Measurements from ENCODE around the gene DENND4A. TPM values are rescaled to one million over a fixed set of nuclear protein-coding genes. Genes with fewer than 3 reads are reported as not detected.

DENND4A gene
- polyA plus RNA-seq, 2 donors, result 2.6 to 3.2 TPM

DNA sequence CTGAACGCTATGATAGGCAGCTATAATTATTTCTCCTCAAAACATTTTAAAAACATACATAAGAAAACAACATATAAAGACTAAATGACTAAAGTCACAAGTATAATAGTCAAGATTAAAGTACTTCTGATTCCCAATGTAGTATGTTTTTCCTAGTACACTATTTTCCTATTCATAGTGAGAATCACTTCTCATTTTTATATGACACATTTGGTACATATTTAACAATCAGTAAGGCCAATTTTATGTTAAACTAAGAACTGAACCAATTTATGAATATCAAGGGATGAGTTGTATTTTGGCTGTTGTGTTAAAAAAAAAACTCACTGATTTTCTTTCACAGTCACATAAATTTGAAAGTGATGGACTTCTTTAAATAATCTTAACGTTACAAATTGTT lies 79.7 kb downstream of the DENND4A start:
- Histone ChIP-seq H3K27me3 (ENCODE audit: control insufficient read depth in 1 of 2, insufficient read depth in 2 of 2, low read length in 2 of 2) (no peaks in the 10 kb centered on the region), H3K36me3 (ENCODE audit: control insufficient read depth in 2 of 2, insufficient read depth in 2 of 2, low read length in 1 of 2) (peaks cover 4% of the 10 kb centered on the region in 2 donors), H3K4me1 (ENCODE audit: control insufficient read depth in 2 of 2, insufficient read depth in 2 of 2, low read length in 1 of 2) (no peaks in the 10 kb centered on the region), H3K27ac (ENCODE audit: low read depth in 2 of 2, low read length in 1 of 2) (no peak overlapping the region), H3K9me3 (ENCODE audit: control insufficient read depth in 2 of 2, insufficient read depth in 1 of 2, low read depth in 1 of 2, low read length in 1 of 2) (no peaks in the 10 kb centered on the region), H3K4me3 (ENCODE audit: low read depth in 1 of 2, low read length in 2 of 2) (no peak overlapping the region)
- WGBS, 2 donors, result 80 to 85% methylated on average over 2 of the region's 2 CpGs

DNA sequence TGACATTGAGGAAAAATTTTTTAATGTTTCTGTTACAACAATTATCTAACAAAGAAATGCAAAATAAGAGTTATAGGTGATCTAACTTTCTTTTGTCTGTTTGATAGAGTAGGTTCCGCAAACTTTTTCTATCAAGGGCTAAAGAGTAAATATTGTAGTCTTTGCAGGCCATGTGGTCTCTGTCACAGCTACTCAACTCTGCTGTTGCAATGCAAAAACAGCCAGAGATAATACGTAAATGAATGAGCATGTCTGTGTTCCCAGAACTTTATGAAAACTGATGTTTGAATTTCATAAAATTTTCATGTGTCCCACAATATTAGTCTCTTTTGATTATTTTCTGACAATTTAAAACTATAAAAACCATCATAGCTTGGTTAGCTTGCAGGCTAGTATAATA lies 97.0 kb downstream of the DENND4A start:
- WGBS, 2 donors, result 87 to 93% methylated on average over 2 of the region's 2 CpGs

DNA sequence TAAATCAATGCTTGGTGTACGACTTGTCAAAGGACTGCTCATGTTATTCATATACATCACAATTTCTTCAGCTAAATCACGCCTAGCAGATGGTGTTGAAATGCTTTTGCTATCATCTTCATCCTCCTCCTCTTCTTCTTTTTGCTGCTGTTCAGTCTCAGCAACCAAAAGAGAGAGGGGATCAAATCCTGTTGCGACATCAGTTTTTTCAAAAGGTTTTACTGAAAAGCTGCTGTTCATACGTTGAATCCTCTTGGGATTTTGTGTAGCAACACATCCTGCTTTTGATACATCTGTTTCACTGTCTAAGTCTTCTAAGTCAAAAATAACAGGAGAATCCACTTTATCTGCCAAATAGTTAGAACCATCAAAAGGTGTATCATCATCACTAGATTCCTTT lies 101.3 kb downstream of the DENND4A start:
- whole genome bisulfite sequencing, 2 donors, result 94 to 96% methylated on average over 4 of the region's 4 CpGs
- Histone ChIP-seq H3K36me3 (ENCODE audit: control insufficient read depth in 2 of 2, insufficient read depth in 2 of 2, low read length in 1 of 2) (peaks cover 2% of the 10 kb centered on the region in 2 donors), H3K27ac (ENCODE audit: low read depth in 2 of 2, low read length in 1 of 2) (no peak overlapping the region), H3K4me3 (ENCODE audit: low read depth in 1 of 2, low read length in 2 of 2) (no peak overlapping the region), H3K27me3 (ENCODE audit: control insufficient read depth in 1 of 2, insufficient read depth in 2 of 2, low read length in 2 of 2) (no peaks in the 10 kb centered on the region), H3K4me1 (ENCODE audit: control insufficient read depth in 2 of 2, insufficient read depth in 2 of 2, low read length in 1 of 2) (peaks cover 0 to 2% of the 10 kb centered on the region in 2 donors), H3K9me3 (ENCODE audit: control insufficient read depth in 2 of 2, insufficient read depth in 1 of 2, low read depth in 1 of 2, low read length in 1 of 2) (no peaks in the 10 kb centered on the region)

More for the DNA sequence above, 97.0 kb downstream of the DENND4A start:
- H3K9me3 ChIP-seq (ENCODE audit: control insufficient read depth in 2 of 2, insufficient read depth in 1 of 2, low read depth in 1 of 2, low read length in 1 of 2), result no peaks in the 10 kb centered on the region
- peaks cover 2% of the 10 kb centered on the region in 2 donors for H3K36me3 ChIP-seq (ENCODE audit: control insufficient read depth in 2 of 2, insufficient read depth in 2 of 2, low read length in 1 of 2)
- H3K4me3 ChIP-seq (ENCODE audit: low read depth in 1 of 2, low read length in 2 of 2), result no peak overlapping the region
- H3K27me3 ChIP-seq (ENCODE audit: control insufficient read depth in 1 of 2, insufficient read depth in 2 of 2, low read length in 2 of 2), result no peaks in the 10 kb centered on the region
- no peak overlapping the region for H3K27ac ChIP-seq (ENCODE audit: low read depth in 2 of 2, low read length in 1 of 2)
- no peaks in the 10 kb centered on the region for H3K4me1 ChIP-seq (ENCODE audit: control insufficient read depth in 2 of 2, insufficient read depth in 2 of 2, low read length in 1 of 2)

DNA sequence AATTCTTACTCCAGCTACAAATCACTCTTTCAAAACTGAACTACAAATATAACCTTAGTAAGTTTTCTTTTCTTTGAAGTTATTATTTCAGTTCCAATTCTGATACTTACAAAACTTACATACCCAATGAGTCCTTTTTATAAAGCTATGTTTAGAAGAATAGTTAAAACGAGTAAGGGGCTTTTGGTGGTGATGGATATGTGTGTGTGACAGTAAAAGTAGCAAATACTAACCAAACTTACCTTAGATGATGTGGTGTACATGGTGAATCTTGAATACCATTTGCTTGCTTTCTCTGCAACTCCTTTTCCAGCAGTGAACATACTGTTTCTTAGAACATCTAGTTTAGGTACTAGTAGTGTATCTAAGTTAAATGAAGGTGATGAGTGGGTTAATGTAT lies 101.9 kb downstream of the DENND4A start:
- Histone ChIP-seq H3K36me3 (ENCODE audit: control insufficient read depth in 2 of 2, insufficient read depth in 2 of 2, low read length in 1 of 2) (peaks cover 2% of the 10 kb centered on the region in 2 donors), H3K4me3 (ENCODE audit: low read depth in 1 of 2, low read length in 2 of 2) (no peak overlapping the region), H3K4me1 (ENCODE audit: control insufficient read depth in 2 of 2, insufficient read depth in 2 of 2, low read length in 1 of 2) (peaks cover 0 to 2% of the 10 kb centered on the region in 2 donors), H3K27ac (ENCODE audit: low read depth in 2 of 2, low read length in 1 of 2) (no peak overlapping the region), H3K9me3 (ENCODE audit: control insufficient read depth in 2 of 2, insufficient read depth in 1 of 2, low read depth in 1 of 2, low read length in 1 of 2) (no peaks in the 10 kb centered on the region), H3K27me3 (ENCODE audit: control insufficient read depth in 1 of 2, insufficient read depth in 2 of 2, low read length in 2 of 2) (no peaks in the 10 kb centered on the region)
- WGBS, 2 donors, result 74 to 77% methylated on average over 1 of the region's 1 CpG

DNA sequence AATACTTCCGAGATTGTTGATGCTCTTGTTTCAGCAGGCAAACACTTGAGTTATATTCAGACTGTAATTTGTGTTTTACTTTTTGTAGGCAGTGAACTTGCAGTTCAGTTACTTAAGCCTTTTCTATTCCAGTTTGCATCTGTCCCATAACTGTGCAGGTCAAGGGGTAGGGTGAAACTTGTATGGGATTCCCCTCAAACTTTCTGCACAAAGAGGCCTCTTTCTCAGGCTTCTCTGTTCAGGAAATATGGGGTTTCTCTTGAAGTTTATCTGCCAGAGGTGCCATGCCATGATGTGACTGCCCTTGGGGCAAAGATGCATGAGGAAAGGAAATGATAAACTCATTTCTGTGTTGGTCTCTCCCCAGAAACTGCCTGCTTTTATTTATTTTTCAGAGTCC lies 103.6 kb downstream of the DENND4A start:
- no peaks in the 10 kb centered on the region for H3K27me3 ChIP-seq (ENCODE audit: control insufficient read depth in 1 of 2, insufficient read depth in 2 of 2, low read length in 2 of 2)
- H3K4me3 ChIP-seq (ENCODE audit: low read depth in 1 of 2, low read length in 2 of 2), result no peak overlapping the region
- peaks cover 0 to 2% of the 10 kb centered on the region in 2 donors for H3K4me1 ChIP-seq (ENCODE audit: control insufficient read depth in 2 of 2, insufficient read depth in 2 of 2, low read length in 1 of 2)
- H3K27ac ChIP-seq (ENCODE audit: low read depth in 2 of 2, low read length in 1 of 2), result no peak overlapping the region
- peaks cover 2% of the 10 kb centered on the region in 2 donors for H3K36me3 ChIP-seq (ENCODE audit: control insufficient read depth in 2 of 2, insufficient read depth in 2 of 2, low read length in 1 of 2)
- WGBS, 2 donors, result 91 to 94% methylated on average over 1 of the region's 1 CpG
- H3K9me3 ChIP-seq (ENCODE audit: control insufficient read depth in 2 of 2, insufficient read depth in 1 of 2, low read depth in 1 of 2, low read length in 1 of 2), result no peaks in the 10 kb centered on the region

DNA sequence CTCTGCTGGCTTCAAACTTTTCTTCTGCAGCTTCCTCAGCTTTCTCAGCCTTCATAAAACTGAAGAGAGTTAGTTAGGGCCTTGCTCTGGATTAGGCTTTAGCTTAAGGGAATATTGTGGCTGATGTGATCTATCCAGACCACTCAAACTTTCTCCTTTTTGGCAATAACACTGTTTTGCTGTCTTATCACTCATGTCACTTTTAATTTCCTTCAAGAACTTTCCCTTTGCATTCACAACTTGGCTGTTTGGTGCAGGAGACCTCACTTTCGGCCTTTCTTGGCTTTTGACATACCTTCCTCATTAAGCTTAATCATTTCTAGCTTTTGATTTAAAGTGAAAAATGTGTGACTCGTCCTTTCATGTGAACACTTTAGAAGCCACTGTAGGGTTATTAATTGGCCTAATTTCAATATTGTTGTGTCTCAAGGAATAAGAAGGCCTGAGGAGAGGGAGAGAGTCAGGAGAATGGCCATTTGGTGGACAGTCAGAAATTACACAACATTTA lies 109.6 kb downstream of the DENND4A start:
- Histone ChIP-seq H3K4me1 (ENCODE audit: control insufficient read depth in 2 of 2, insufficient read depth in 2 of 2, low read length in 1 of 2) (peaks cover 0 to 2% of the 10 kb centered on the region in 2 donors), H3K27me3 (ENCODE audit: control insufficient read depth in 1 of 2, insufficient read depth in 2 of 2, low read length in 2 of 2) (no peaks in the 10 kb centered on the region), H3K4me3 (ENCODE audit: low read depth in 1 of 2, low read length in 2 of 2) (no peak overlapping the region), H3K9me3 (ENCODE audit: control insufficient read depth in 2 of 2, insufficient read depth in 1 of 2, low read depth in 1 of 2, low read length in 1 of 2) (no peaks in the 10 kb centered on the region), H3K36me3 (ENCODE audit: control insufficient read depth in 2 of 2, insufficient read depth in 2 of 2, low read length in 1 of 2) (no peaks in the 10 kb centered on the region), H3K27ac (ENCODE audit: low read depth in 2 of 2, low read length in 1 of 2) (no peak overlapping the region)
- WGBS, 2 donors, result 81 to 87% methylated on average over 2 of the region's 2 CpGs

DNA sequence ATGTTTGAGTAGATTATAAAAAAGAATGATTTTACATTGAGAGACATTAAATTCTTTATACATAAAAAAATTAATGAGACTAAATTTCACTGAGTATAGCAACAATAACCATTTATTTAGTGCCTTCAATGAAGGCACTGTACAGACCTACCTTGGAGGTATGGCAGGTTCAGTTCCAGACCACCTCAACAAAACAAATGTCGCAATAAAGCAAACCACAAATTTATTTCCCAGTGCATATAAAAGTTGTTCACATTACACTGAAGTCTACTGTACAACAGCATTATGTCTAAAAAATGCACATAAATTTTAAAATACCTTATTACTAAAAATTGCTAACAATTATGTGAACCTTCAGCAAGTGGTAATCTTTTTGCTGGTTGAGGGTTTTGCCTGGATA lies 111.5 kb downstream of the DENND4A start:
- Histone ChIP-seq H3K27ac (ENCODE audit: low read depth in 2 of 2, low read length in 1 of 2) (no peak overlapping the region), H3K9me3 (ENCODE audit: control insufficient read depth in 2 of 2, insufficient read depth in 1 of 2, low read depth in 1 of 2, low read length in 1 of 2) (no peaks in the 10 kb centered on the region), H3K27me3 (ENCODE audit: control insufficient read depth in 1 of 2, insufficient read depth in 2 of 2, low read length in 2 of 2) (no peaks in the 10 kb centered on the region), H3K36me3 (ENCODE audit: control insufficient read depth in 2 of 2, insufficient read depth in 2 of 2, low read length in 1 of 2) (no peaks in the 10 kb centered on the region), H3K4me3 (ENCODE audit: low read depth in 1 of 2, low read length in 2 of 2) (no peak overlapping the region), H3K4me1 (ENCODE audit: control insufficient read depth in 2 of 2, insufficient read depth in 2 of 2, low read length in 1 of 2) (no peaks in the 10 kb centered on the region)
- WGBS, 2 donors, result 97 to 100% methylated on average over 1 of the region's 1 CpG

DNA sequence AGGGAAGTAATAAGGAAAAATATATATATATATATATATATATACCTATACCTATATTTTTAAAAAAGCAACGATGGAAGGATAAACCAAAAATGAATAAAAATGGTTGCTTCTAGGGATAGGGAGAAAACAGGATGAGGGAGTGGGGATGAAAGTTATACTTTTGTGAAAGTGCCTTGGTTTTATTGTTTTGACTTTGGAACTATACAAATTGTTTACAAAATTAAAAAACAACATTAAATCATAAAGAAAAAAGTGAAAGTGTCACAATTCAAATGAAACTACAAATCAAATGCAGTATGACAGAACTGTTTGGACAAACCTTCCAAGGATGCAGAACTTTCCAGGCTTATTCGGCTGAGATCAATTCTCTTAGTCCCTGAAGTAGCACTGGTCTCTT lies 116.0 kb downstream of the DENND4A start:
- H3K9me3 ChIP-seq (ENCODE audit: control insufficient read depth in 2 of 2, insufficient read depth in 1 of 2, low read depth in 1 of 2, low read length in 1 of 2), result no peaks in the 10 kb centered on the region
- 87 to 94% methylated on average over 2 of the region's 2 CpGs for WGBS, 2 donors
- no peak overlapping the region for H3K27ac ChIP-seq (ENCODE audit: low read depth in 2 of 2, low read length in 1 of 2)
- H3K36me3 ChIP-seq (ENCODE audit: control insufficient read depth in 2 of 2, insufficient read depth in 2 of 2, low read length in 1 of 2), result no peaks in the 10 kb centered on the region
- no peak overlapping the region for H3K4me3 ChIP-seq (ENCODE audit: low read depth in 1 of 2, low read length in 2 of 2)
- H3K27me3 ChIP-seq (ENCODE audit: control insufficient read depth in 1 of 2, insufficient read depth in 2 of 2, low read length in 2 of 2), result no peaks in the 10 kb centered on the region
- no peaks in the 10 kb centered on the region for H3K4me1 ChIP-seq (ENCODE audit: control insufficient read depth in 2 of 2, insufficient read depth in 2 of 2, low read length in 1 of 2)

DNA sequence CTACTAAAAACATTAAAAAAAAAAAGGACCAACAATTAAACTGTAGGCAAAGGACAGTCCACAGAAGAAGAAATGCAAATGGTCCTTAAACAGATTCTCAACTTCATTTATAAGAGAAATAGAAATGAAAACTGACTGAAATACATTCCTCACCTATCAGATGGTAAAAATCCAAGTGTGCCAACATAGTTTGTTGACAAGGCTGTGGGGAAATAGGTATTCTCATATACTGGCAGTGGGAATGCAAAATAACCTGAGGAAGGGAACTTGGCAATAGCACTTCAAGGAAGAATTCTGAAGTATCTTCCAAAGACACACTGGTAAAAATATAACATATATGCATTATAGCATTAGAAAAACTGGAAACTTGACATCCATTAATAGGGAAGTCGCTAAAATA lies 116.5 kb downstream of the DENND4A start:
- Histone ChIP-seq H3K9me3 (ENCODE audit: control insufficient read depth in 2 of 2, insufficient read depth in 1 of 2, low read depth in 1 of 2, low read length in 1 of 2) (no peaks in the 10 kb centered on the region), H3K36me3 (ENCODE audit: control insufficient read depth in 2 of 2, insufficient read depth in 2 of 2, low read length in 1 of 2) (no peaks in the 10 kb centered on the region), H3K27me3 (ENCODE audit: control insufficient read depth in 1 of 2, insufficient read depth in 2 of 2, low read length in 2 of 2) (no peaks in the 10 kb centered on the region), H3K27ac (ENCODE audit: low read depth in 2 of 2, low read length in 1 of 2) (no peak overlapping the region), H3K4me3 (ENCODE audit: low read depth in 1 of 2, low read length in 2 of 2) (no peak overlapping the region), H3K4me1 (ENCODE audit: control insufficient read depth in 2 of 2, insufficient read depth in 2 of 2, low read length in 1 of 2) (no peaks in the 10 kb centered on the region)
- WGBS, 2 donors, result 76 to 94% methylated on average over 1 of the region's 1 CpG

DNA sequence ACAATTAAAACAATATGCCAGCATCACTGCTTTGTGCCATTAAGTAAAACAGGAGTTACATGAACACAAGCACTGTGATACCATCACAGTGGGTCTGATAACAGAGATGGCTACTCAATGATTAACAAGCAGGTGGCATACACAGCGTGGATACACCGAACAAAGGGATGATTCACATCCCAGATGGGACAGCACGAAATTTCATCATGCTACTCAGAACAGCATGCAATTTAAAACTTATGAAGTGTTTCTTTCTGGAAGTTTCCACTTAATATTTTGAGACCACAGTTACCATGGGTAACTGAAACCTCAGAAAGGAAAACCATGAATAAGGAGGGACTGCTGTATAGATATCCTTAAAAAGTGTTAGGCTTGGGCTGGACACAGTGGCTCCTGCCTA lies 125.8 kb downstream of the DENND4A start:
- no peaks in the 10 kb centered on the region for H3K27me3 ChIP-seq (ENCODE audit: control insufficient read depth in 1 of 2, insufficient read depth in 2 of 2, low read length in 2 of 2)
- 76 to 81% methylated on average over 3 of the region's 3 CpGs for WGBS, 2 donors

More for the DNA sequence above, 125.8 kb downstream of the DENND4A start:
- H3K27ac ChIP-seq (ENCODE audit: low read depth in 2 of 2, low read length in 1 of 2), result no peak overlapping the region
- no peak overlapping the region for H3K4me3 ChIP-seq (ENCODE audit: low read depth in 1 of 2, low read length in 2 of 2)
- H3K4me1 ChIP-seq (ENCODE audit: control insufficient read depth in 2 of 2, insufficient read depth in 2 of 2, low read length in 1 of 2), result no peaks in the 10 kb centered on the region
- no peaks in the 10 kb centered on the region for H3K36me3 ChIP-seq (ENCODE audit: control insufficient read depth in 2 of 2, insufficient read depth in 2 of 2, low read length in 1 of 2)
- H3K9me3 ChIP-seq (ENCODE audit: control insufficient read depth in 2 of 2, insufficient read depth in 1 of 2, low read depth in 1 of 2, low read length in 1 of 2), result no peaks in the 10 kb centered on the region
